ENCODE data around the gene IQCH. TPM values are rescaled to one million over a fixed set of nuclear protein-coding genes. Genes with fewer than 3 reads are reported as not detected.

The IQCH gene
- total and polyA plus RNA-seq, 12 donors = 0.67 to 7.3 (median 2.9) TPM

DNA sequence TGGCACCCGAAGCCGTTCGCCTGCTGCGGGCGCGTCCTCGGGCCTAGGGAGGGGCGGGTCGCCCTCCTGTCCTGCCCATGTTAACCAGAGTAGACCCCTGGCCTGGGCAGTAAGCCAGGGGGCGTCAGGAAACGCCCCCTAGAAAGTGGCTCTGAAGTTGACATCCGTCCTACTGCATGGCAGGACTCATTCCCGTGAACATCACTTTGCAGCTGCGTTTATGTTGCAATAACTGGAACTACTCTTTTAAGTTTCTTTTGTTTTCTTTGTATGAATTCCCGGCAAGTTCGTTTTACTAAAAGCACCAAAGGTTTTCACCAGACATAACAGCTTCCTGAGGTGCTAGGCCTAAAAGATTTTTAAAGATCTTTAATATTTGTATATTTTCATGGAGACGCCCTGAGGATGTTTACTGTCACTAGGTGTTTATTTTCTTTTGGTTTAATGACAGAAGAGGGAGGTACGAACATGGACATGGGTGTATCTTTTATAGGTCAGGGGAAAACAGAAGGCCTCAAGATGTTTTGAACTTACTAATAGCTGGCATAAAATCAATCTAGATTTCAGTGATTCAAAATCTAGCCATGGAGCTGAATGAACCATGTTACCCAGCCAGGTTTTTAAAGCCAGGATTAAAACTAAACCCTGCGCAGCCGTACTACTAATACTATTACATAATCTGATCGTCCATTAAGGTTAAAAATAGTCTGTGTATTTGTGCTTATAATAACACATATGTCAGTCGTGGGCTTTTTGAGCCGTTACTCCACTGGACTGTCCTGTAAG is 267.4 kb downstream of the IQCH start:
- peaks cover 0 to 5% of the 10 kb centered on the region in 2 donors for H3K36me3 ChIP-seq (replicated peaks in 1 of 2)
- intact Hi-C loops (cut with DNase I) = loop anchor here in 1 of 2 donors (10.0 kb wide), 1 partner anchor 313 kb away; no protein-coding TSS in a partner anchor
- H3K27me3 ChIP-seq = no peaks in the 10 kb centered on the region
- 0 to 3% (median 1%) methylated on average over 13 to 23 of the region's 23 CpGs for WGBS, 4 donors
- peak in 2 of 7 donors; percentile 20 to 39 for DNase-seq
- no peaks in the 10 kb centered on the region for H3K9me3 ChIP-seq (replicated peaks in 1 of 3)
- peaks cover 0 to 21% of the 10 kb centered on the region in 2 donors for H3K4me1 ChIP-seq (replicated peaks in 1 of 2)
- H3K4me3 ChIP-seq = peak overlapping the region; percentile 52 to 97 (median 66)
- TF ChIP-seq POLR2A (IDR thresholded peaks at IDR 0.05) = peak in 1 of 2 donors; percentile 67
- TF ChIP-seq, protein P1, sequence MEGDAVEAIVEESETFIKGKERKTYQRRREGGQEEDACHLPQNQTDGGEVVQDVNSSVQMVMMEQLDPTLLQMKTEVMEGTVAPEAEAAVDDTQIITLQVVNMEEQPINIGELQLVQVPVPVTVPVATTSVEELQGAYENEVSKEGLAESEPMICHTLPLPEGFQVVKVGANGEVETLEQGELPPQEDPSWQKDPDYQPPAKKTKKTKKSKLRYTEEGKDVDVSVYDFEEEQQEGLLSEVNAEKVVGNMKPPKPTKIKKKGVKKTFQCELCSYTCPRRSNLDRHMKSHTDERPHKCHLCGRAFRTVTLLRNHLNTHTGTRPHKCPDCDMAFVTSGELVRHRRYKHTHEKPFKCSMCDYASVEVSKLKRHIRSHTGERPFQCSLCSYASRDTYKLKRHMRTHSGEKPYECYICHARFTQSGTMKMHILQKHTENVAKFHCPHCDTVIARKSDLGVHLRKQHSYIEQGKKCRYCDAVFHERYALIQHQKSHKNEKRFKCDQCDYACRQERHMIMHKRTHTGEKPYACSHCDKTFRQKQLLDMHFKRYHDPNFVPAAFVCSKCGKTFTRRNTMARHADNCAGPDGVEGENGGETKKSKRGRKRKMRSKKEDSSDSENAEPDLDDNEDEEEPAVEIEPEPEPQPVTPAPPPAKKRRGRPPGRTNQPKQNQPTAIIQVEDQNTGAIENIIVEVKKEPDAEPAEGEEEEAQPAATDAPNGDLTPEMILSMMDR (IDR thresholded peaks at IDR 0.05) = no peak
- H3K27ac ChIP-seq = peak overlapping the region; percentile 80 to 98 (median 96)

DNA sequence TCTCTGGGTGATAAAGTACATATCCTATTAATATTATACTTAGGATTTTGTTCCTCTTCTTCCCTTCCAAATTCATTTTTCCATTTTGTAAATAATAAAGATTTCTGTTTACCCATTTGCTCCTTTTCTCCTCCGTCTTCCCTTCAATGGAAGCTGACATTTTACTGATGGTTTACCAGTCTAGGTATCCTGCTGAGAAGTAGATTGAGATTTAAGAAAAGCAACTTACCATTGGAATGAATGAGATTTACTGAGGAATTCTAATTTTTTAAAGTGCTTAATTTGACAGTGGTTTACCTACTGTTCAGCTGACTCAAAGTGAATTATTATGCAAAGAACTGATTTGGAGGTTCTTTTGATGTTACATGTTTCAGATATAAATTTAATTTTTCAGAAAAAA is 268.7 kb downstream of the IQCH start:
- peaks cover 0 to 21% of the 10 kb centered on the region in 2 donors for H3K4me1 ChIP-seq (replicated peaks in 1 of 2)
- no peak for DNase-seq
- H3K27ac ChIP-seq = no peak overlapping the region
- no peaks in the 10 kb centered on the region for H3K9me3 ChIP-seq (replicated peaks in 1 of 3)
- H3K4me3 ChIP-seq = peak overlapping the region in 1 of 4 donors; percentile 97
- TF ChIP-seq, protein P1 (IDR thresholded peaks at IDR 0.05) = no peak
- no peak for TF ChIP-seq POLR2A (IDR thresholded peaks at IDR 0.05)
- WGBS, 4 donors = 86 to 98% (median 93%) methylated on average over 1 of the region's 1 CpG
- no peaks in the 10 kb centered on the region for H3K27me3 ChIP-seq
- peaks cover 0 to 5% of the 10 kb centered on the region in 2 donors for H3K36me3 ChIP-seq (replicated peaks in 1 of 2)
- intact Hi-C loops (cut with DNase I) = loop anchor here in 1 of 2 donors (10.0 kb wide), 1 partner anchor 311 kb away; no protein-coding TSS in a partner anchor

DNA sequence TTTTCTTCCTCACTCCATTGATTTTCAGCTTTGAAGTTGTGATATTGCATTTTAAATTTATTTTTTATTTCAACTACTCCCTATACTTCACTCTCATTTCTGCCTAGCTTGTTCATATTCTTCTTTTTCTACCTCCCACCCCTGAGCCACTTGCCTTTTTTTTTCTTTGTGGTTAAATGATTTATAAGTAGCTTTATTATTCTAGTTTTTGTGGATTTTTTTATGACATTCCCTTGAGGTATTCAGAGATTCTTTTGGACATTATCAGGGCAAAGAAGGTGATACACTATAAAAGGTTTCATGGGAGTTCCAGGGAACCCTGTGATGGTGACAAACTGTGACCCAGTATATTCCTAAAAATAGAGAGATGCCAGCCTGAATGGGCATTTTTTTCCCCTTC is 269.6 kb downstream of the IQCH start:
- Histone ChIP-seq H3K36me3 (replicated peaks in 1 of 2) (peaks cover 0 to 5% of the 10 kb centered on the region in 2 donors), H3K4me1 (replicated peaks in 1 of 2) (peaks cover 0 to 21% of the 10 kb centered on the region in 2 donors), H3K4me3 (no peak overlapping the region), H3K9me3 (replicated peaks in 1 of 3) (no peaks in the 10 kb centered on the region), H3K27ac (no peak overlapping the region), H3K27me3 (no peaks in the 10 kb centered on the region)
- intact Hi-C loops (cut with DNase I) = loop anchor here in 1 of 2 donors (10.0 kb wide), 1 partner anchor 311 kb away; no protein-coding TSS in a partner anchor
- no peak for DNase-seq
- TF ChIP-seq POLR2A (IDR thresholded peaks at IDR 0.05) = no peak
- TF ChIP-seq, protein P1 (IDR thresholded peaks at IDR 0.05) = no peak

DNA sequence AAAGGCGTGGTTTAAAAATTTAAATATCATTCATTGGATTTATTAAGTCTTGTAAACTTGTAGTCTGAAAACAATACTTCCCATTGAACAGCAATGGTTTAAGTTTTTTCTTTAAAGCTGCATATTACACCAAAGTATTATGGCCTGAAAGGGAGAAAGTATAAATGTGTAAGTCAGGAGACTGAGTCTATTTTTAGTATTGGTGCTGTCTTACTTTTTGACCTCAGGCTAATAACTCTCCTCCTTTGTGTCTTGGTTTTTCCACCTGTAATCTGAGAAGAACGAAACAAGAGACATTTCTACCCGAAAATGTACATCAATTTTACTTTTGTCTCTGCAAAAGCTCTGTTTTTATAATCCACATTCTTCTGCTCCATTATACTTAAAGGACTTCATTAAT is 273.9 kb downstream of the IQCH start:
- intact Hi-C loops (cut with DNase I) = loop anchor here in 1 of 2 donors (10.0 kb wide), 1 partner anchor 306 kb away; no protein-coding TSS in a partner anchor
- WGBS, 4 donors = 94 to 95% (median 95%) methylated on average over 3 of the region's 3 CpGs
- no peak for TF ChIP-seq POLR2A (IDR thresholded peaks at IDR 0.05)
- TF ChIP-seq, protein P1 (IDR thresholded peaks at IDR 0.05) = no peak

More for the DNA sequence above, 273.9 kb downstream of the IQCH start:
- DNase-seq = no peak
- Histone ChIP-seq H3K27ac (no peak overlapping the region), H3K4me3 (no peak overlapping the region), H3K9me3 (replicated peaks in 1 of 3) (no peaks in the 10 kb centered on the region), H3K4me1 (replicated peaks in 1 of 2) (peaks cover 0 to 9% of the 10 kb centered on the region in 2 donors), H3K27me3 (no peaks in the 10 kb centered on the region), H3K36me3 (replicated peaks in 1 of 2) (peaks cover 0 to 5% of the 10 kb centered on the region in 2 donors)
